Measurements from ENCODE around the gene TBC1D17.

DNA sequence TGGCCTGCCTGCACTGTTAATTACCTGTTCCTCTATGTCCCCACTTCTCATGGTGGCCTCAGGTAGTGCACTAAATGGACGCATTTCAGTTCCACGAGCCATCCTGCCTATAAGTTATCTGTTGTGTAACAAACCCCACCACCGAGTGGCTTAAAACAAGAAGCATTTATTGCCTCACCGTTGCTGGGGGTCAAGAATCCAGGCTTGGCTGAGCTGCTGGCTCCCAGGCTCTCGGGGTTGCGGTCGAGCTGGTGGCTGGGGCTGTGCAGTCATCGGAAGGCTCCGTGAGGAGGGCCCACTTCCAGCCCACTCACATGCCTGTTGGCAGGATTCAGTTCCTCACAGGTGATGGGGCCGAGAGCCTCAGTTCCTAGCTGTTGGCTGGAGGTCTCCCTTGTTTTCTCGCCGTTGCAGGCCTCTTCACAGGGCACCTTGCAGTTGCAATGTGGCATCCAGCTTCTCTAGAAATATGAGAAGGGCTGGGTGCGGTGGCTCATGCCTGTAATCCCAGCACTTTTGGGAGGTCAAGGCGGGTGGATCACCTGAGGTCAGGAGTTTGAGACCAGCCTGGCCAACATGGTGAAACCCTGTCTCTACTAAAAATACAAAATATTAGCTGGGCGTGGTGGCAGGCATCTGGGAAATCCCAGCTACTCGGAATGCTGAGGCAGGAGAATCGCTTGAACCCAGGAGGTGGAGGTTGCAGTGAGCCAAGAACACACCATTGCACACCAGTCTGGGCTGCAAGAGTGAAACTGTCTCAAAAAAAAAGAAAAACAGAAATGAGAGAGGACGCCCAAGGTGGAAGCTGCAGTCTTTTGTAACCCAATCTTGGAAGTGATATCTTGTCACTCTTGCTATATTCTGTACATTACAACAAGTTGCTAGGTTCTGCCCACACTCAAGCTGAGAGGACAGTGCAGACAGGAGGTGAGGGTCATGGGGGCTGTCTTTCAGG lies 33.1 kb upstream of the TBC1D17 start:
- no peak for TF ChIP-seq POLR2A (IDR thresholded peaks at IDR 0.05; ENCODE audit: low read depth, low read length)
- no peak for TF ChIP-seq POLR2AphosphoS5 (IDR thresholded peaks at IDR 0.05; ENCODE audit: low read depth, low read length)
- no peak for TF ChIP-seq TAF1 (IDR thresholded peaks at IDR 0.05; ENCODE audit: low read depth, low read length)
- TF ChIP-seq POU2F2 (IDR thresholded peaks at IDR 0.05; ENCODE audit: low read depth, low read length), result no peak
- no peak for TF ChIP-seq SPI1 (IDR thresholded peaks at IDR 0.05; ENCODE audit: low read depth, low read length)

Measured in GM12891 (cell line).